HCT116 (cell line): ENCODE results near the gene GNG12. TPM values are rescaled to one million over a fixed set of nuclear protein-coding genes. Genes with fewer than 3 reads are reported as not detected.

ENCODE experiments used
- ATAC-seq: fragments of 200-7000 bp; cut with Tn5 transposase; 2 replicates; pipeline ENCODE4 v1.9.1; 2020; ENCODE audit warnings: mild to moderate bottlenecking, moderate library complexity
- BruUV-seq: library from RNA; stranded (reverse); fragments of 400-500 nt; replicated peaks from 2 replicates; lab custom pipeline; 2021; lab: Mats Ljungman, UMichigan
- CTCF ChIA-PET: fragments of 300-600 bp; sonication (Branson Sonifier 250); formaldehyde crosslinking; loops from one replicate; lab custom pipeline; 2021; ENCODE audit warnings: antibody characterized with exemption; lab: Charles Lee
- POLR2A ChIA-PET: fragments of 300-600, 350-600 bp; sonication (Branson Sonifier 250); formaldehyde crosslinking; loops from one replicate; lab custom pipeline; 2021; ENCODE audit warnings: antibody characterized with exemption; lab: Charles Lee
- RAD21 ChIA-PET, 2 experiments: fragments of 300-600 bp; sonication (Branson Sonifier 250); formaldehyde crosslinking; loops; one replicate each; lab custom pipeline; 2023; ENCODE audit warnings: low total read pairs in 2 of 2; ENCODE audit not compliant: uncharacterized antibody in 2 of 2, unreplicated experiment in 2 of 2, low non-redundant PET in 1 of 2; lab: Charles Lee
- DNase-seq: peaks from one replicate; pipeline ENCODE4 v3.0.0-alpha.2; 2010; ENCODE audit warnings: low read depth, low spot score
- H2AFZ ChIP-seq: fragments of 200-600 bp; shearing (Covaris generic), sonication (generic); 2 replicates; pipeline ENCODE4 v1.6.1; 2017; ENCODE audit warnings: low read depth, mixed run types, mixed read lengths, antibody characterized with exemption, low read length; ENCODE audit not compliant: poor library complexity, severe bottlenecking
- H3K27ac ChIP-seq: 2 replicates; pipeline ENCODE4 v1.5.1; 2012; ENCODE audit warnings: low read depth, low read length
- H3K27me3 ChIP-seq: fragments of 200-600 bp; sonication (generic); 2 replicates; pipeline ENCODE4 v1.6.1; 2016; ENCODE audit warnings: mixed run types, low read length, mixed read lengths; ENCODE audit not compliant: insufficient read depth
- H3K36me3 ChIP-seq, 2 experiments: fragments of 200-500 bp in 1 of 2; fragments of 200-600 bp in 1 of 2; sonication (Bioruptor generic) in 1 of 2; sonication (generic) in 1 of 2; 2 replicates each; pipeline versions ENCODE4 v1.5.1 to v1.6.1; 2014 to 2016; ENCODE audit warnings: low read length in 2 of 2, inconsistent platforms in 1 of 2, mixed read lengths in 1 of 2, mixed run types in 1 of 2; ENCODE audit not compliant: insufficient read depth in 2 of 2, control insufficient read depth in 1 of 2
- H3K4me1 ChIP-seq, 2 experiments: fragments of 200-600 bp in 1 of 2; sonication (generic) in 1 of 2; 2 replicates each; pipeline versions ENCODE4 v1.5.1 to v1.6.1; 2012 to 2017; ENCODE audit warnings: low read length in 2 of 2, inconsistent platforms in 1 of 2, mild to moderate bottlenecking in 1 of 2, mixed read lengths in 1 of 2, mixed run types in 1 of 2, moderate library complexity in 1 of 2; ENCODE audit not compliant: insufficient read depth in 2 of 2, control insufficient read depth in 1 of 2
- H3K4me2 ChIP-seq: fragments of 200-600 bp; sonication (generic); 2 replicates; pipeline ENCODE4 v1.6.1; 2017; ENCODE audit warnings: mixed run types, low read length, mixed read lengths
- H3K4me3 ChIP-seq, 2 experiments: fragments of 200-600 bp in 1 of 2; sonication (generic) in 1 of 2; replicated peaks in 1 of 2; 2 replicates each; pipeline ENCODE4 v1.5.1; 2011 to 2016; ENCODE audit warnings: low read length in 2 of 2, control low read depth in 1 of 2, low read depth in 1 of 2, mild to moderate bottlenecking in 1 of 2, mixed read lengths in 1 of 2, mixed run types in 1 of 2
- H3K79me2 ChIP-seq: fragments of 200-600 bp; sonication (generic); 2 replicates; pipeline ENCODE4 v1.6.1; 2017; ENCODE audit warnings: mild to moderate bottlenecking, mixed run types, low read length, moderate library complexity, mixed read lengths; ENCODE audit not compliant: insufficient read depth
- H3K9ac ChIP-seq: fragments of 200-600 bp; sonication (generic); 2 replicates; pipeline ENCODE4 v1.6.1; 2016; ENCODE audit warnings: low read length, mixed read lengths
- H3K9me2 ChIP-seq: fragments of 200-600 bp; sonication (generic), shearing (Covaris generic); 2 replicates; pipeline ENCODE4 v1.6.1; 2017; ENCODE audit warnings: mixed run types, mild to moderate bottlenecking, moderate library complexity; ENCODE audit not compliant: insufficient read depth
- H3K9me3 ChIP-seq, 2 experiments: fragments of 200-500 bp in 1 of 2; fragments of 200-600 bp in 1 of 2; sonication (Bioruptor generic) in 1 of 2; sonication (generic) in 1 of 2; 2 replicates each; pipeline ENCODE4 v1.6.1; 2014 to 2017; ENCODE audit warnings: low read length in 2 of 2, mixed read lengths in 2 of 2, inconsistent platforms in 1 of 2, low read depth in 1 of 2, mild to moderate bottlenecking in 1 of 2, mixed run types in 1 of 2, moderate library complexity in 1 of 2; ENCODE audit not compliant: control insufficient read depth in 1 of 2, insufficient read depth in 1 of 2
- H4K20me1 ChIP-seq: fragments of 200-600 bp; sonication (generic), shearing (Covaris generic); 2 replicates; pipeline ENCODE4 v1.6.1; 2017; ENCODE audit warnings: mixed run types, mild to moderate bottlenecking, moderate library complexity; ENCODE audit not compliant: insufficient read depth
- CBX3 ChIP-seq: IDR thresholded peaks from 2 replicates; pipeline ENCODE4 v1.6.1; 2012; ENCODE audit warnings: low read depth
- CTCF ChIP-seq, 3 experiments: fragments of 200-600 bp in 1 of 3; sonication (generic) in 1 of 3; IDR thresholded peaks in 2 of 3; conservative IDR thresholded peaks in 1 of 3; 2 replicates each; pipeline ENCODE4 v1.5.1; 2012 to 2017; ENCODE audit warnings: low read depth in 2 of 3, low read length in 2 of 3, antibody characterized with exemption in 1 of 3, borderline replicate concordance in 1 of 3, control low read depth in 1 of 3, mild to moderate bottlenecking in 1 of 3, mixed read lengths in 1 of 3, mixed run types in 1 of 3, moderate library complexity in 1 of 3; ENCODE audit not compliant: insufficient read depth in 1 of 3
- EZH2phosphoT487 ChIP-seq: fragments of 200-600 bp; IDR thresholded peaks from 2 replicates; pipeline ENCODE4 v1.6.1; 2018; ENCODE audit warnings: antibody characterized with exemption, borderline replicate concordance
- FOSL1 ChIP-seq: IDR thresholded peaks from 2 replicates; pipeline ENCODE4 v1.6.1; 2012; ENCODE audit warnings: low read depth
- REST ChIP-seq: IDR thresholded peaks from 2 replicates; pipeline ENCODE4 v1.6.1; 2012; ENCODE audit warnings: low read depth
- SP1 ChIP-seq: IDR thresholded peaks from 2 replicates; pipeline ENCODE4 v1.6.1; 2012; ENCODE audit warnings: low read depth
- TCF7L2 ChIP-seq: IDR thresholded peaks from 2 replicates; pipeline ENCODE4 v1.7.0; 2011; ENCODE audit warnings: borderline replicate concordance, inconsistent platforms; ENCODE audit not compliant: insufficient read depth, insufficient read length; ENCODE audit errors: extremely low read depth
- intact Hi-C: fragments of 100-400 bp; cut with micrococcal nuclease; formaldehyde crosslinking; loops from 2 replicates; pipeline ENCODE4 v1.10.0; 2022
- total RNA-seq: library from RNA; stranded (reverse); gene quantifications from one replicate; pipeline ENCODE4 v1.2.1, GENCODE V29; 2021; ENCODE audit not compliant: unreplicated experiment

The GNG12 gene
- total RNA-seq, 1 experiment from 2014 or later = 49.6 TPM

GRCh38 chr1:67732750-67733151 lies 100.5 kb downstream of the GNG12 start:
- no peaks in the 10 kb centered on the region for H3K9me2 ChIP-seq
- no peak overlapping the region for H2AFZ ChIP-seq
- no peak overlapping the region for H3K4me2 ChIP-seq
- H3K27ac ChIP-seq = no peak overlapping the region
- H3K9ac ChIP-seq = no peak overlapping the region
- intact Hi-C loops = no loop called here
- no peaks in the 10 kb centered on the region for H3K27me3 ChIP-seq
- ChIA-PET RAD21 (no interaction called here), POLR2A (interaction anchor here (0.7 kb wide), 1 partner anchor 18 kb away, joined by 3 read pairs; no protein-coding TSS in a partner anchor), CTCF (no interaction called here)
- H3K79me2 ChIP-seq = no peaks in the 10 kb centered on the region
- H3K4me3 ChIP-seq = no peak overlapping the region
- ATAC-seq (no peak), DNase-seq (no peak)
- H3K4me1 ChIP-seq = peaks cover 16 to 20% of the 10 kb centered on the region in 2 experiments
- BruUV-seq = no TSS peak
- no peaks in the 10 kb centered on the region for H4K20me1 ChIP-seq
- TF ChIP-seq SP1 (no peak), REST (no peak), FOSL1 (no peak), TCF7L2 (no peak), CTCF (IDR thresholded peaks at IDR 0.05 in 2 of 3, conservative IDR thresholded peaks at IDR 0.05 in 1 of 3; ENCODE audit: borderline replicate concordance in 1 of 3, insufficient read depth in 1 of 3, low read depth in 2 of 3, low read length in 2 of 3) (no peak), EZH2phosphoT487 (no peak), CBX3 (no peak)
- no peaks in the 10 kb centered on the region for H3K9me3 ChIP-seq
- no peaks in the 10 kb centered on the region for H3K36me3 ChIP-seq
